Measurements from ENCODE around the gene IQCM.

DNA sequence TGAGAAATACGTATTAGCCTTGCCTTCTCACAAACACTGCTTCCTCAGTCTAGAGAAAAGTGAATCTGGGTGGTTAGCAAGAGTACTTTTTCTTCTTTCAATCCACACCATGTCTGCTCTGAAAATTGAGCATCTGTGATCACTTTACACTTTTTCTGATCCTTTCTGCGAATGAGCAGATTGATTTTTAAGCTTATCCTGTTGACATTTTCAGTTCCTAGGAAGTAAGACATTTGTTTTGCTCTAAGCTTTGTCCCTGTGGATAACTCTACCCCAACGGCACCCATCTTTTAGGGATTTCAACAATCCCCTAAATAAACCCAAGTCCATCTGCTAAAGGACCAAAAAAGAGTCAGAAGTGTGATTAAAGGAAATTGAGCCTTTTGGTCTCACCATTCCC, 487.5 kb downstream of the IQCM start:
- TF ChIP-seq GATA3 (IDR thresholded peaks at IDR 0.05; ENCODE audit: low read depth, low read length) (no peak), GATA2 (IDR thresholded peaks at IDR 0.05; ENCODE audit: low read depth, low read length) (no peak)
